IMR-90 (cell line): ENCODE measurements around the gene SBK3. TPM values are rescaled to one million over a fixed set of nuclear protein-coding genes. Genes with fewer than 3 reads are reported as not detected.

Experiments
- ATAC-seq: fragments of 200-7000 bp; cut with Tn5 transposase; 2 replicates; pipeline ENCODE4 v1.9.1; 2020; ENCODE audit warnings: low read depth, mild to moderate bottlenecking, moderate library complexity
- BruUV-seq: library from RNA; stranded (reverse); fragments of 400-500 nt; replicated peaks from 2 replicates; lab custom pipeline; 2021; lab: Mats Ljungman, UMichigan
- CTCF ChIA-PET: fragments of 300-600 bp; formaldehyde crosslinking; extraction: SDS; loops from one replicate; lab custom pipeline; 2021; ENCODE audit warnings: antibody characterized with exemption; lab: Yijun Ruan, JAX
- POLR2A ChIA-PET: fragments of 300-600 bp; sonication (Branson Sonifier 250); formaldehyde crosslinking; loops from one replicate; lab custom pipeline; 2022; ENCODE audit warnings: antibody characterized with exemption; ENCODE audit not compliant: unreplicated experiment; lab: Charles Lee
- DNase-seq: peaks from one replicate; pipeline ENCODE4 v3.0.0; 2013
- H2AFZ ChIP-seq: replicated peaks from 2 replicates; pipeline ENCODE3; 2013; ENCODE audit warnings: low read length, mild to moderate bottlenecking; ENCODE audit not compliant: poor library complexity
- H2AK5ac ChIP-seq: 2 replicates; pipeline ENCODE4 v1.6.1; 2013; ENCODE audit warnings: low read depth, low read length, inconsistent platforms
- H2AK9ac ChIP-seq: replicated peaks from 2 replicates; pipeline ENCODE3; 2013; ENCODE audit warnings: mild to moderate bottlenecking, low read depth, low read length, moderate library complexity; ENCODE audit not compliant: poor library complexity
- H2BK120ac ChIP-seq: 2 replicates; pipeline ENCODE4 v1.6.1; 2013; ENCODE audit warnings: low read depth, low read length, inconsistent platforms
- H2BK15ac ChIP-seq: 3 replicates; pipeline ENCODE4 v1.6.1; 2013; ENCODE audit warnings: low read depth, low read length, inconsistent platforms
- H2BK20ac ChIP-seq: 2 replicates; pipeline ENCODE4 v1.6.1; 2013; ENCODE audit warnings: low read depth, mild to moderate bottlenecking, inconsistent platforms, low read length, moderate library complexity
- H2BK5ac ChIP-seq: 2 replicates; pipeline ENCODE4 v1.6.1; 2013; ENCODE audit warnings: mild to moderate bottlenecking, low read depth, low read length, inconsistent platforms; ENCODE audit not compliant: poor library complexity, severe bottlenecking
- H3K14ac ChIP-seq: replicated peaks from 2 replicates; pipeline ENCODE4 v1.6.1; 2013; ENCODE audit warnings: low read depth, low read length, inconsistent platforms
- H3K18ac ChIP-seq: 2 replicates; pipeline ENCODE4 v1.6.1; 2013; ENCODE audit warnings: low read depth, low read length, control low read depth
- H3K23ac ChIP-seq: 2 replicates; pipeline ENCODE4 v1.6.1; 2013; ENCODE audit warnings: low read depth, low read length, inconsistent platforms
- H3K27ac ChIP-seq: 2 replicates; pipeline ENCODE4 v1.5.1; 2013; ENCODE audit warnings: mild to moderate bottlenecking, control low read depth, low read length; ENCODE audit not compliant: insufficient read depth
- H3K27me3 ChIP-seq: 2 replicates; pipeline ENCODE4 v1.6.1; 2013; ENCODE audit warnings: low read length; ENCODE audit not compliant: control insufficient read depth, insufficient read depth
- H3K36me3 ChIP-seq: 2 replicates; pipeline ENCODE4 v1.6.1; 2013; ENCODE audit warnings: low read length, mixed read lengths; ENCODE audit not compliant: control insufficient read depth, insufficient read depth
- H3K4ac ChIP-seq: 2 replicates; pipeline ENCODE4 v1.6.1; 2013; ENCODE audit warnings: low read depth, low read length, inconsistent platforms
- H3K4me1 ChIP-seq: 2 replicates; pipeline ENCODE4 v1.6.1; 2013; ENCODE audit warnings: low read length, mixed read lengths; ENCODE audit not compliant: control insufficient read depth, insufficient read depth
- H3K4me2 ChIP-seq: 2 replicates; pipeline ENCODE4 v1.6.1; 2013; ENCODE audit warnings: low read depth, mild to moderate bottlenecking, control low read depth, low read length, moderate library complexity
- H3K4me3 ChIP-seq: 2 replicates; pipeline ENCODE4 v1.5.1; 2013; ENCODE audit warnings: low read depth, mild to moderate bottlenecking, control low read depth, low read length, moderate library complexity; ENCODE audit not compliant: insufficient read depth
- H3K56ac ChIP-seq: 2 replicates; pipeline ENCODE4 v1.6.1; 2013; ENCODE audit warnings: low read length, inconsistent platforms; ENCODE audit not compliant: insufficient read depth; ENCODE audit errors: extremely low read depth
- H3K79me1 ChIP-seq, 2 experiments: 2 replicates each; pipeline ENCODE4 v1.6.1; 2013; ENCODE audit warnings: low read length in 2 of 2, inconsistent platforms in 1 of 2, low read depth in 1 of 2
- H3K9ac ChIP-seq: 2 replicates; pipeline ENCODE4 v1.6.1; 2013; ENCODE audit warnings: low read depth, low read length, control low read depth
- H3K9me1 ChIP-seq: 2 replicates; pipeline ENCODE4 v1.6.1; 2013; ENCODE audit warnings: low read length, inconsistent platforms; ENCODE audit not compliant: insufficient read depth
- H3K9me3 ChIP-seq: 2 replicates; pipeline ENCODE4 v1.6.1; 2013; ENCODE audit warnings: low read length; ENCODE audit not compliant: control insufficient read depth, insufficient read depth
- H4K20me1 ChIP-seq: 2 replicates; pipeline ENCODE4 v1.6.1; 2013; ENCODE audit warnings: low read length, inconsistent platforms; ENCODE audit not compliant: insufficient read depth
- H4K5ac ChIP-seq: 2 replicates; pipeline ENCODE4 v1.6.1; 2013; ENCODE audit warnings: mild to moderate bottlenecking, low read depth, low read length, control low read depth
- H4K8ac ChIP-seq, 2 experiments: 2 replicates each; pipeline ENCODE4 v1.6.1; 2013; ENCODE audit warnings: low read depth in 2 of 2, low read length in 2 of 2, control low read depth in 1 of 2, inconsistent platforms in 1 of 2
- H4K91ac ChIP-seq: 2 replicates; pipeline ENCODE4 v1.6.1; 2013; ENCODE audit warnings: low read depth, low read length, inconsistent platforms; ENCODE audit not compliant: insufficient read depth
- CEBPB ChIP-seq: IDR thresholded peaks from 2 replicates; pipeline ENCODE4 v1.6.1; 2012; ENCODE audit warnings: low read depth, low read length, improper control_type of control experiment
- CHD1 ChIP-seq: IDR thresholded peaks from 2 replicates; pipeline ENCODE4 v1.6.1; 2012; ENCODE audit warnings: low read depth, low read length, improper control_type of control experiment
- CTCF ChIP-seq: conservative IDR thresholded peaks from 2 replicates; pipeline ENCODE4 v1.5.1; 2012; ENCODE audit warnings: mild to moderate bottlenecking, low read depth, low read length, improper control_type of control experiment
- MAZ ChIP-seq: IDR thresholded peaks from 2 replicates; pipeline ENCODE4 v1.6.1; 2012; ENCODE audit warnings: low read depth, mild to moderate bottlenecking, low read length, improper control_type of control experiment, moderate library complexity, borderline replicate concordance
- POLR2A ChIP-seq: IDR thresholded peaks from 2 replicates; pipeline ENCODE4 v1.6.1; 2012; ENCODE audit warnings: mild to moderate bottlenecking, low read depth, low read length
- RAD21 ChIP-seq: IDR thresholded peaks from 2 replicates; pipeline ENCODE4 v1.6.1; 2012; ENCODE audit warnings: low read length, improper control_type of control experiment
- RCOR1 ChIP-seq: IDR thresholded peaks from 2 replicates; pipeline ENCODE4 v1.6.1; 2012; ENCODE audit warnings: mild to moderate bottlenecking, low read length, improper control_type of control experiment; ENCODE audit not compliant: insufficient replicate concordance
- RFX5 ChIP-seq: IDR thresholded peaks from 2 replicates; pipeline ENCODE4 v1.8.0; 2012; ENCODE audit warnings: low read depth, mild to moderate bottlenecking, low read length, moderate library complexity
- SMC3 ChIP-seq: fragments of 150-350 bp; IDR thresholded peaks from 2 replicates; pipeline ENCODE4 v1.6.1; 2016; ENCODE audit warnings: low read depth, mild to moderate bottlenecking, antibody characterized with exemption, low read length, moderate library complexity
- WGBS, 2 experiments: methylation state at CpG; one replicate each; pipeline versions ENCODE4 v1.1.5 to v1.1.7; 2013; ENCODE audit warnings: missing lambda C conversion rate in 2 of 2; ENCODE audit not compliant: insufficient read length in 1 of 2; ENCODE audit errors: extremely low coverage in 2 of 2; 5-methylcytosine and 5-hydroxymethylcytosine counted together
- dilution Hi-C: fragments of 300-500 bp; cut with HindIII; formaldehyde crosslinking; loops from one replicate; pipeline ENCODE4 v1.14.3; 2018; ENCODE audit warnings: low sequenced_read_pairs; ENCODE audit not compliant: unreplicated experiment
- in situ Hi-C: fragments of 300-500 bp; cut with MboI; formaldehyde crosslinking; loops from 3 replicates; pipeline ENCODE4 v1.14.3; 2019; ENCODE audit warnings: low sequenced_read_pairs, inconsistent platforms, mixed read lengths
- intact Hi-C: fragments of 100-400 bp; cut with micrococcal nuclease; formaldehyde crosslinking; loops from 2 replicates; pipeline ENCODE4 v1.10.0; 2022
- polyA plus RNA-seq, 3 experiments: library from polyadenylated mRNA; depleted of rRNA; stranded (reverse); fragments of >200 nt; gene quantifications; 2 replicates each; pipeline ENCODE4 v1.2.3, GENCODE V29; 2012; ENCODE audit warnings: low replicate concordance in 1 of 3
- total RNA-seq: library from RNA; depleted of rRNA; stranded (reverse); fragments of >200 nt; gene quantifications from 2 replicates; pipeline ENCODE4 v1.2.3, GENCODE V29; 2012

The SBK3 gene
- total and polyA plus RNA-seq, 2 of the 4 experiments (the other 2 are of a cell fraction): 0.05 to 0.18 TPM

GRCh38 chr19:55576746-55577145 is 31.4 kb upstream of the SBK3 start:
- no peak overlapping the region for H2BK120ac ChIP-seq
- no peak overlapping the region for H4K91ac ChIP-seq
- no CpG with 5 or more reads among the region's 5 CpGs for WGBS, 2 experiments
- H3K4ac ChIP-seq: no peak overlapping the region
- peaks cover 14% of the 10 kb centered on the region for H3K36me3 ChIP-seq
- H3K9me3 ChIP-seq: no peaks in the 10 kb centered on the region
- H3K27me3 ChIP-seq: no peaks in the 10 kb centered on the region
- H3K4me2 ChIP-seq: no peak overlapping the region
- no peak overlapping the region for H4K8ac ChIP-seq
- H3K4me1 ChIP-seq: peaks cover 4% of the 10 kb centered on the region; the same call in 1 of the 2 replicates
- no peak overlapping the region for H3K23ac ChIP-seq
- ChIA-PET POLR2A (interaction anchor here (0.6 kb wide), 1 partner anchor 15 kb away, joined by 3 read pairs; no protein-coding TSS in a partner anchor), CTCF (no interaction called here)
- no peak overlapping the region for H2BK5ac ChIP-seq
- peaks cover 8 to 23% of the 10 kb centered on the region in 2 experiments for H3K79me1 ChIP-seq
- no peak overlapping the region for H3K27ac ChIP-seq
- ATAC-seq (no peak), DNase-seq (no peak)
- no peak overlapping the region for H4K5ac ChIP-seq
- H4K20me1 ChIP-seq: no peaks in the 10 kb centered on the region; the same call in 1 of the 2 replicates
- no peak overlapping the region for H2AFZ ChIP-seq
- dilution Hi-C loops: no loop called here
- intact Hi-C loops: no loop called here
- H3K56ac ChIP-seq: no peak overlapping the region
- no peak overlapping the region for H3K4me3 ChIP-seq
- H2BK15ac ChIP-seq: no peak overlapping the region
- H3K14ac ChIP-seq: no peak overlapping the region
- no peak for TF ChIP-seq RFX5
- no peak for TF ChIP-seq MAZ
- no peak for TF ChIP-seq CTCF
- no peak for TF ChIP-seq POLR2A
- no peak for TF ChIP-seq CHD1
- TF ChIP-seq CEBPB: no peak
- no peak for TF ChIP-seq RCOR1
- no peak for TF ChIP-seq RAD21
- no peak for TF ChIP-seq SMC3
- no peak overlapping the region for H3K9ac ChIP-seq
- in situ Hi-C loops: no loop called here
- H3K9me1 ChIP-seq: peaks cover 7% of the 10 kb centered on the region
- no peak overlapping the region for H3K18ac ChIP-seq
- H2AK5ac ChIP-seq: no peak overlapping the region
- BruUV-seq: no TSS peak
- H2AK9ac ChIP-seq: no peak overlapping the region
- H2BK20ac ChIP-seq: no peak overlapping the region
